AG04450 (cell line): ENCODE results near the gene XIRP1. TPM values are rescaled to one million over a fixed set of nuclear protein-coding genes. Genes with fewer than 3 reads are reported as not detected.

Experiments
- CTCF ChIA-PET: fragments of 300-600, 350-600 bp; formaldehyde crosslinking; extraction: SDS; loops from one replicate; lab custom pipeline; 2022; ENCODE audit warnings: antibody characterized with exemption, inconsistent platforms; lab: Charles Lee
- POLR2A ChIA-PET: fragments of 350-600 bp; formaldehyde crosslinking; extraction: SDS; loops from one replicate; lab custom pipeline; 2021; ENCODE audit warnings: antibody characterized with exemption, inconsistent platforms; lab: Yijun Ruan, JAX
- DNase-seq: peaks from one replicate; pipeline ENCODE4 v3.0.0-alpha.2; 2011; ENCODE audit warnings: low read depth, low spot score
- H3K27ac ChIP-seq: one replicate; pipeline ENCODE4 v1.5.1; 2012; ENCODE audit warnings: low read depth, low read length, control low read depth
- H3K27me3 ChIP-seq: one replicate; pipeline ENCODE4 v1.6.0; 2012; ENCODE audit warnings: low read length; ENCODE audit not compliant: control insufficient read depth, insufficient read depth
- H3K4me3 ChIP-seq: 2 replicates; pipeline ENCODE4 v1.5.1; 2011; ENCODE audit warnings: mild to moderate bottlenecking, low read depth, low read length, control low read depth
- H3K9me3 ChIP-seq: 2 replicates; pipeline ENCODE4 v1.5.1; 2012; ENCODE audit warnings: low read length; ENCODE audit not compliant: control insufficient read depth, insufficient read depth
- CTCF ChIP-seq: IDR thresholded peaks from 2 replicates; pipeline ENCODE4 v1.5.1; 2011; ENCODE audit warnings: low read depth, low read length, control low read depth, inconsistent platforms
- polyA plus RNA-seq: library from polyadenylated mRNA; depleted of rRNA; stranded (reverse); fragments of >200 nt; gene quantifications from 2 replicates; pipeline ENCODE4 v1.2.3, GENCODE V29; 2011

XIRP1 gene
- polyA plus RNA-seq, 1 experiment, result not detected

GRCh38 chr3:39205131-39205530, 12.7 kb upstream of the XIRP1 start:
- peaks cover 51% of the 10 kb centered on the region for H3K27me3 ChIP-seq
- CTCF ChIA-PET, result interaction anchor here (1.0 to 2.1 kb wide), 2 partner anchors 79 to 87 kb away, joined by 3 to 7 read pairs; no protein-coding TSS in a partner anchor
- POLR2A ChIA-PET, result no interaction called here

GRCh38 chr3:39203860-39204259, 11.5 kb upstream of the XIRP1 start:
- POLR2A ChIA-PET, result no interaction called here
- Histone ChIP-seq H3K4me3 (no peak overlapping the region), H3K9me3 (peaks cover 2% of the 10 kb centered on the region; the same call in 1 of the 2 replicates), H3K27me3 (peaks cover 53% of the 10 kb centered on the region), H3K27ac (no peak overlapping the region)
- DNase-seq, result no peak
- CTCF ChIA-PET, result interaction anchor here (0.5 to 2.7 kb wide), 2 partner anchors 14 to 192 kb away, joined by 5 to 16 read pairs; no protein-coding TSS in a partner anchor
- TF ChIP-seq CTCF, result no peak

More at GRCh38 chr3:39205131-39205530, 12.7 kb upstream of the XIRP1 start:
- no peak overlapping the region for H3K27ac ChIP-seq
- no peak for TF ChIP-seq CTCF
- no peak overlapping the region for H3K4me3 ChIP-seq
- H3K9me3 ChIP-seq, result peaks cover 2% of the 10 kb centered on the region; the same call in 1 of the 2 replicates
- DNase-seq, result no peak

- Histone ChIP-seq H3K4me3 (no peak overlapping the region), H3K9me3 (peaks cover 2% of the 10 kb centered on the region; the same call in 1 of the 2 replicates), H3K27ac (no peak overlapping the region), H3K27me3 (peaks cover 53% of the 10 kb centered on the region)
- ChIA-PET POLR2A (no interaction called here), CTCF (interaction anchor here (0.5 to 2.7 kb wide), 2 partner anchors 13 to 192 kb away, joined by 5 to 16 read pairs; no protein-coding TSS in a partner anchor)
- TF ChIP-seq CTCF, result no peak
- DNase-seq, result no peak
Observed at GRCh38 chr3:39203402-39203801, 11.0 kb upstream of the XIRP1 start.

- no peak overlapping the region for H3K4me3 ChIP-seq
- H3K9me3 ChIP-seq, result peaks cover 2% of the 10 kb centered on the region; the same call in 1 of the 2 replicates
- ChIA-PET CTCF (interaction anchor here (1.1 to 2.7 kb wide), 2 partner anchors 12 to 90 kb away, joined by 3 to 16 read pairs; no protein-coding TSS in a partner anchor), POLR2A (no interaction called here)
- H3K27me3 ChIP-seq, result peaks cover 52% of the 10 kb centered on the region
- no peak for DNase-seq
- TF ChIP-seq CTCF, result no peak
- no peak overlapping the region for H3K27ac ChIP-seq
Observed at GRCh38 chr3:39202094-39202493, 9.7 kb upstream of the XIRP1 start.

GRCh38 chr3:39196671-39197356, 4.4 kb upstream of the XIRP1 start:
- no peak for DNase-seq
- ChIA-PET POLR2A (no interaction called here), CTCF (interaction anchor here (0.6 to 11.7 kb wide), 6 partner anchors 11 to 573 kb away, joined by 3 to 269 read pairs (median 4); no protein-coding TSS in a partner anchor)
- Histone ChIP-seq H3K27me3 (peaks cover 12% of the 10 kb centered on the region), H3K27ac (no peak overlapping the region), H3K9me3 (peaks cover 2% of the 10 kb centered on the region; the same call in 1 of the 2 replicates), H3K4me3 (no peak overlapping the region)
- no peak for TF ChIP-seq CTCF
